Panc1 (cell line): ENCODE measurements around the gene MLEC. TPM values are rescaled to one million over a fixed set of nuclear protein-coding genes. Genes with fewer than 3 reads are reported as not detected.
A peak's percentile ranks its signal among the peaks of the same experiment; 100 is the strongest.

Experiments
- ATAC-seq: fragments of 200-7000 bp; cut with Tn5 transposase; 2 replicates; pipeline ENCODE4 v1.9.1; 2020; ENCODE audit warnings: mild to moderate bottlenecking, moderate library complexity
- BruUV-seq: library from RNA; stranded (reverse); fragments of 400-500 nt; replicated peaks from 2 replicates; lab custom pipeline; 2021; lab: Mats Ljungman, UMichigan
- CTCF ChIA-PET: fragments of 300-600 bp; sonication (Branson Sonifier 250); formaldehyde crosslinking; loops from one replicate; lab custom pipeline; 2022; ENCODE audit warnings: antibody characterized with exemption; lab: Charles Lee
- POLR2A ChIA-PET: fragments of 300-600 bp; sonication (Branson Sonifier 250); formaldehyde crosslinking; loops from one replicate; lab custom pipeline; 2022; ENCODE audit warnings: antibody characterized with exemption; lab: Charles Lee
- DNase-seq: peaks from one replicate; pipeline ENCODE4 v3.0.0-alpha.2; 2010; ENCODE audit warnings: low read depth, low spot score
- H3K27ac ChIP-seq: 2 replicates; pipeline ENCODE4 v1.5.1; 2011; ENCODE audit warnings: mild to moderate bottlenecking, low read length, inconsistent platforms
- H3K27me3 ChIP-seq: fragments of 200-500 bp; sonication (Bioruptor generic); 2 replicates; pipeline ENCODE4 v1.6.0; 2014; ENCODE audit warnings: low read length, inconsistent platforms; ENCODE audit not compliant: control insufficient read depth, insufficient read depth
- H3K36me3 ChIP-seq: fragments of 200-500 bp; sonication (Bioruptor generic); 2 replicates; pipeline ENCODE4 v1.5.1; 2014; ENCODE audit warnings: inconsistent platforms, mild to moderate bottlenecking, low read length, moderate library complexity; ENCODE audit not compliant: control insufficient read depth, insufficient read depth
- H3K4me1 ChIP-seq: 2 replicates; pipeline ENCODE4 v1.5.1; 2011; ENCODE audit warnings: inconsistent platforms, mild to moderate bottlenecking, low read length, moderate library complexity; ENCODE audit not compliant: control insufficient read depth, insufficient read depth
- H3K4me3 ChIP-seq, 2 experiments: 2 replicates each; pipeline ENCODE4 v1.5.1; 2011 to 2012; ENCODE audit warnings: low read depth in 2 of 2, low read length in 2 of 2, mild to moderate bottlenecking in 2 of 2, inconsistent platforms in 1 of 2, moderate library complexity in 1 of 2
- H3K9me3 ChIP-seq: fragments of 200-500 bp; sonication (Bioruptor generic); 2 replicates; pipeline ENCODE4 v1.5.1; 2014; ENCODE audit warnings: low read depth, mild to moderate bottlenecking, inconsistent platforms, low read length, moderate library complexity; ENCODE audit not compliant: control insufficient read depth, insufficient read depth
- POLR2AphosphoS5 ChIP-seq: IDR thresholded peaks from 2 replicates; pipeline ENCODE4 v1.6.1; 2012; ENCODE audit warnings: mild to moderate bottlenecking, low read depth, low read length, moderate library complexity
- SIN3A ChIP-seq: IDR thresholded peaks from 2 replicates; pipeline ENCODE4 v1.6.1; 2012; ENCODE audit warnings: low read depth, mild to moderate bottlenecking, low read length, moderate library complexity, borderline replicate concordance; ENCODE audit not compliant: insufficient read depth
- TCF7L2 ChIP-seq: IDR thresholded peaks from 2 replicates; pipeline ENCODE4 v1.6.1; 2011; ENCODE audit warnings: mild to moderate bottlenecking, low read depth, low read length, inconsistent platforms
- in situ Hi-C: cut with HindIII; loops from 2 replicates; pipeline ENCODE4 v1.10.0; 2016; ENCODE audit warnings: low sequenced_read_pairs, low pct_unique_long_range_greater_than_20kb
- intact Hi-C: fragments of 100-400 bp; cut with micrococcal nuclease; formaldehyde crosslinking; loops from one replicate; pipeline ENCODE4 v1.10.0; 2022; ENCODE audit not compliant: unreplicated experiment
- total RNA-seq: library from RNA; stranded (reverse); gene quantifications from one replicate; pipeline ENCODE4 v1.2.1, GENCODE V29; 2021; ENCODE audit not compliant: unreplicated experiment
- TF ChIP-seq, protein P1 (sequence below): fragments of 450-650 bp; IDR thresholded peaks from 2 replicates; pipeline ENCODE4 v1.5.1; 2017; ENCODE audit warnings: mild to moderate bottlenecking
- TF ChIP-seq, protein P2 (sequence below), 2 experiments: IDR thresholded peaks; 2 replicates each; pipeline ENCODE4 v1.6.1; 2011 to 2012; ENCODE audit warnings: low read depth in 2 of 2, control low read depth in 1 of 2, low read length in 1 of 2, mild to moderate bottlenecking in 1 of 2, moderate library complexity in 1 of 2; ENCODE audit not compliant: insufficient read depth in 1 of 2

Gene MLEC
- total RNA-seq, 1 experiment from 2014 or later: 171 TPM

- intact Hi-C loops (loop anchor here (2.0 to 5.0 kb wide), 2 partner anchors 67 to 131 kb away; no protein-coding TSS in a partner anchor), in situ Hi-C loops (no loop called here)
- no peak for TF ChIP-seq POLR2AphosphoS5
- TF ChIP-seq, protein P1, sequence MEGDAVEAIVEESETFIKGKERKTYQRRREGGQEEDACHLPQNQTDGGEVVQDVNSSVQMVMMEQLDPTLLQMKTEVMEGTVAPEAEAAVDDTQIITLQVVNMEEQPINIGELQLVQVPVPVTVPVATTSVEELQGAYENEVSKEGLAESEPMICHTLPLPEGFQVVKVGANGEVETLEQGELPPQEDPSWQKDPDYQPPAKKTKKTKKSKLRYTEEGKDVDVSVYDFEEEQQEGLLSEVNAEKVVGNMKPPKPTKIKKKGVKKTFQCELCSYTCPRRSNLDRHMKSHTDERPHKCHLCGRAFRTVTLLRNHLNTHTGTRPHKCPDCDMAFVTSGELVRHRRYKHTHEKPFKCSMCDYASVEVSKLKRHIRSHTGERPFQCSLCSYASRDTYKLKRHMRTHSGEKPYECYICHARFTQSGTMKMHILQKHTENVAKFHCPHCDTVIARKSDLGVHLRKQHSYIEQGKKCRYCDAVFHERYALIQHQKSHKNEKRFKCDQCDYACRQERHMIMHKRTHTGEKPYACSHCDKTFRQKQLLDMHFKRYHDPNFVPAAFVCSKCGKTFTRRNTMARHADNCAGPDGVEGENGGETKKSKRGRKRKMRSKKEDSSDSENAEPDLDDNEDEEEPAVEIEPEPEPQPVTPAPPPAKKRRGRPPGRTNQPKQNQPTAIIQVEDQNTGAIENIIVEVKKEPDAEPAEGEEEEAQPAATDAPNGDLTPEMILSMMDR: peak; percentile 94
- no peak for TF ChIP-seq TCF7L2
- H3K27me3 ChIP-seq: no peaks in the 10 kb centered on the region
- ATAC-seq (peak; percentile 70), DNase-seq (peak; percentile 33)
- no peaks in the 10 kb centered on the region for H3K9me3 ChIP-seq
- H3K4me1 ChIP-seq: peaks cover 15% of the 10 kb centered on the region
- H3K4me3 ChIP-seq: no peak overlapping the region
- CTCF ChIA-PET: no interaction called here
- H3K27ac ChIP-seq: no peak overlapping the region
- no TSS peak for BruUV-seq
- POLR2A ChIA-PET: no interaction called here
- H3K36me3 ChIP-seq: peaks cover 13% of the 10 kb centered on the region
Observed at GRCh38 chr12:120713861-120714482, 27.0 kb downstream of the MLEC start.

DNA sequence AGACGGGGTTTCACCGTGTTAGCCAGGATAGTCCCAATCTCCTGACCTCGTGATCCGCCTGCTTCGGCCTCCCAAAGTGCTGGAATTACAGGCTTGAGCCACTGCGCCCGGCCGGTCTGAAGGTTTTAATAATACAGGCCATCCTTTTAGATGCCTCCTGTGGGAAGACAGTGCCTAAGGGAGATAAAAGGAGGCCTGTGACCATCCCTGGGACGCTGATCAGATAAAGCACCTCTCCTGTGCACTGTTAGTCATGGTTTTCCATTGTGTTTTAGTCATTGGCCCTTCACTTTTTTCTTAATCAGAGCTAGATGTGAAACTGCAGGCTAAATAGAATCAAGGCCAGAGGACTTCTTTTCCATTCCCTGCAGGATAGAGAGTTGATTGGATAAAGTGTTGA is 31.1 kb downstream of the MLEC start:
- ATAC-seq (no peak), DNase-seq (no peak)
- TF ChIP-seq POLR2AphosphoS5 (no peak), SIN3A (no peak), TCF7L2 (no peak)
- TF ChIP-seq, protein P2, sequence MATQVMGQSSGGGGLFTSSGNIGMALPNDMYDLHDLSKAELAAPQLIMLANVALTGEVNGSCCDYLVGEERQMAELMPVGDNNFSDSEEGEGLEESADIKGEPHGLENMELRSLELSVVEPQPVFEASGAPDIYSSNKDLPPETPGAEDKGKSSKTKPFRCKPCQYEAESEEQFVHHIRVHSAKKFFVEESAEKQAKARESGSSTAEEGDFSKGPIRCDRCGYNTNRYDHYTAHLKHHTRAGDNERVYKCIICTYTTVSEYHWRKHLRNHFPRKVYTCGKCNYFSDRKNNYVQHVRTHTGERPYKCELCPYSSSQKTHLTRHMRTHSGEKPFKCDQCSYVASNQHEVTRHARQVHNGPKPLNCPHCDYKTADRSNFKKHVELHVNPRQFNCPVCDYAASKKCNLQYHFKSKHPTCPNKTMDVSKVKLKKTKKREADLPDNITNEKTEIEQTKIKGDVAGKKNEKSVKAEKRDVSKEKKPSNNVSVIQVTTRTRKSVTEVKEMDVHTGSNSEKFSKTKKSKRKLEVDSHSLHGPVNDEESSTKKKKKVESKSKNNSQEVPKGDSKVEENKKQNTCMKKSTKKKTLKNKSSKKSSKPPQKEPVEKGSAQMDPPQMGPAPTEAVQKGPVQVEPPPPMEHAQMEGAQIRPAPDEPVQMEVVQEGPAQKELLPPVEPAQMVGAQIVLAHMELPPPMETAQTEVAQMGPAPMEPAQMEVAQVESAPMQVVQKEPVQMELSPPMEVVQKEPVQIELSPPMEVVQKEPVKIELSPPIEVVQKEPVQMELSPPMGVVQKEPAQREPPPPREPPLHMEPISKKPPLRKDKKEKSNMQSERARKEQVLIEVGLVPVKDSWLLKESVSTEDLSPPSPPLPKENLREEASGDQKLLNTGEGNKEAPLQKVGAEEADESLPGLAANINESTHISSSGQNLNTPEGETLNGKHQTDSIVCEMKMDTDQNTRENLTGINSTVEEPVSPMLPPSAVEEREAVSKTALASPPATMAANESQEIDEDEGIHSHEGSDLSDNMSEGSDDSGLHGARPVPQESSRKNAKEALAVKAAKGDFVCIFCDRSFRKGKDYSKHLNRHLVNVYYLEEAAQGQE (IDR thresholded peaks at IDR 0.05; ENCODE audit: insufficient read depth in 1 of 2, low read depth in 2 of 2, low read length in 1 of 2): no peak
- TF ChIP-seq, protein P1: no peak
- Histone ChIP-seq H3K27me3 (no peaks in the 10 kb centered on the region), H3K4me1 (no peaks in the 10 kb centered on the region), H3K27ac (no peak overlapping the region), H3K9me3 (no peaks in the 10 kb centered on the region), H3K4me3 (no peak overlapping the region), H3K36me3 (peaks cover 23% of the 10 kb centered on the region)
- in situ Hi-C loops: no loop called here
- POLR2A ChIA-PET: no interaction called here
- intact Hi-C loops: no loop called here
- BruUV-seq: no TSS peak
- CTCF ChIA-PET: no interaction called here
